Heart left ventricle (tissue), 16 donors: ENCODE results near the gene SLC9A8. TPM values are rescaled to one million over a fixed set of nuclear protein-coding genes. Genes with fewer than 3 reads are reported as not detected.

ENCODE experiments used
- ATAC-seq, 4 donors: fragments of 200-7000 bp; cut with Tn5 transposase; one replicate each; pipeline ENCODE4 v1.9.1; 2020 to 2022; ENCODE audit warnings: moderate library complexity in 4 of 4, mild to moderate bottlenecking in 3 of 4, moderate number of reproducible peaks in 1 of 4
- DNase-seq, 5 donors: peaks; one replicate each; pipeline ENCODE4 v3.0.0-alpha.2; 2020
- H3K27ac ChIP-seq, 12 donors: fragments of 200-600 bp; sonication (generic) in 4 of 12; one replicate each; pipeline versions ENCODE4 v1.5.0 to v1.8.0; 2016 to 2022; ENCODE audit warnings: mild to moderate bottlenecking in 2 of 12
- H3K27me3 ChIP-seq, 9 donors: fragments of 200-600 bp; sonication (generic) in 2 of 9; one replicate each; pipeline versions ENCODE4 v1.5.1 to v1.8.0; 2016 to 2022; ENCODE audit warnings: mild to moderate bottlenecking in 3 of 9
- H3K36me3 ChIP-seq, 9 donors: fragments of 200-600 bp; sonication (generic) in 2 of 9; one replicate each; pipeline versions ENCODE4 v1.5.0 to v1.8.0; 2018 to 2022; ENCODE audit warnings: mild to moderate bottlenecking in 2 of 9
- H3K4me1 ChIP-seq, 12 donors: fragments of 200-600 bp; sonication (generic) in 4 of 12; one replicate each; pipeline versions ENCODE4 v1.5.0 to v1.8.0; 2016 to 2022; ENCODE audit warnings: mild to moderate bottlenecking in 3 of 12
- H3K4me3 ChIP-seq, 12 donors: fragments of 200-600 bp; sonication (generic) in 4 of 12; one replicate each; pipeline versions ENCODE4 v1.5.0 to v1.8.0; 2017 to 2022; ENCODE audit warnings: mild to moderate bottlenecking in 9 of 12, moderate library complexity in 4 of 12
- H3K9me3 ChIP-seq, 12 donors: fragments of 200-600 bp; sonication (generic) in 4 of 12; one replicate each; pipeline versions ENCODE4 v1.5.0 to v1.8.0; 2016 to 2022; ENCODE audit warnings: mild to moderate bottlenecking in 1 of 12
- CTCF ChIP-seq, 12 donors: fragments of 200-600 bp; sonication (generic) in 4 of 12; IDR thresholded peaks; one replicate each; pipeline versions ENCODE4 v1.5.0 to v1.8.0; 2018 to 2022; ENCODE audit warnings: antibody characterized with exemption in 12 of 12, mild to moderate bottlenecking in 5 of 12
- POLR2A ChIP-seq, 2 donors: fragments of 450-650 bp; IDR thresholded peaks; one replicate each; pipeline ENCODE4 v1.6.1; 2017; ENCODE audit warnings: antibody characterized with exemption in 2 of 2, mild to moderate bottlenecking in 2 of 2, moderate library complexity in 2 of 2
- WGBS, 4 donors: extraction: QIAGEN DNeasy Blood & Tissue Kit in 2 of 4; methylation state at CpG; one replicate each; pipeline versions ENCODE4 v1.1.5 to v1.1.7; 2013 to 2018; 5-methylcytosine and 5-hydroxymethylcytosine counted together
- intact Hi-C, 10 donors: fragments of 100-400 bp; cut with DNase I; formaldehyde crosslinking; loops; one replicate each; pipeline versions ENCODE4 v1.11.1 to v1.14.2; 2022
- polyA plus RNA-seq, 2 donors: library from polyadenylated mRNA; stranded (reverse); fragments of 200-250 nt; gene quantifications; one replicate each; pipeline ENCODE4 v1.2.3, GENCODE V29; 2013
- total RNA-seq, 9 donors: library from RNA; depleted of rRNA in 2 of 9; stranded (reverse); fragments of >200 nt in 2 of 9; fragmentation: NEBNext Ultra II Directional in 3 of 9; extraction: Animal tissue kit (Norgen Biotek cat#: 25700) in 3 of 9; gene quantifications; one replicate each; pipeline versions ENCODE4 v1.1.0 to v1.2.4, GENCODE V29; 2016 to 2023
- donor health status: ischemic (EF 13 %, LVEDD 7.1; RV severe dilation, severe dysfunction).
- donor health status: healthy with polysubstance abuse.
- donor health status: DM: no; HTN: yes; CAD: no.
- donor health status: DM: no; HTN: no; CAD: no.
- donor health status: ischemic (EF 25% LVEDD 6.9; RV normal size, moderate dysfunction).
- donor health status: ischemic (EF 25% LVEDD 5.7; RV mildly dilated, moderate dysfunction).
- donor health status: healthy.
- donor health status: DM: yes; HTN: yes; CAD: no.
- donor health status: ischemic (EF 35%, LVEDD 5.7; RV mildly dilated, moderate dysfunction).
- donor health status: nonischemic (EF 11% LVEDD 7.7; RV severe dilation, severe dysfunction).
- donor health status: DM: yes; HTN: yes; CAD: no.
- donor health status: PGD.
- donor health status: ischemic (EF 29% LVEDD 5.4; RV normal size, mild dysfunction).
- donor health status: nonischemic (EF 23%, LVEDD 6.1; RV moderate dilation, normal function).

The SLC9A8 gene
- total and polyA plus RNA-seq, 11 donors: 4.6 to 12.5 (median 6.2) TPM

DNA sequence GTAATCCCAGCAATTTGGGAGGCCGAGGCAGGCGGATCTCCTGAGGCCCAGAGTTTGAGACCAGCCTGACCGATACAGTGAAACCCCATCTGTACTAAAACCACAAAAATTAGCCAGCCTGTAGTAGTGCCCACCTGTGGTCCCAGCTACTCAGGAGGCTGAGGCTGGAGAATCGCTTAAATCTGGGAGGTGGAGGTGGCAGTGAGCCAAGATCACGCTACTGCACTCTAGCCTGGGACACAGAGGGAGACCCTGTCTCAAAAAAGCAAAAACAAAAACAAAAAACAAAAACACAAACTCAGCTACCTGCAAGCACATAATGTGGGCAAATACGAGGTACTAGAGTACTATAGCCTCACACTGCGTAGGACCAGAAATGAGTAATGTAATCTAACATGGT is 106.4 kb downstream of the SLC9A8 start:
- WGBS, 4 donors: 63 to 75% (median 67%) methylated on average over 7 of the region's 7 CpGs
- TF ChIP-seq POLR2A (IDR thresholded peaks at IDR 0.05) (no peak), CTCF (IDR thresholded peaks at IDR 0.05) (no peak)
- no peak for DNase-seq
- Histone ChIP-seq H3K4me1 (peaks cover 0 to 25% (median 17%) of the 10 kb centered on the region in 12 donors), H3K27me3 (no peaks in the 10 kb centered on the region), H3K36me3 (no peaks in the 10 kb centered on the region), H3K27ac (no peak overlapping the region), H3K4me3 (no peak overlapping the region), H3K9me3 (no peaks in the 10 kb centered on the region)
- ATAC-seq: no peak
- intact Hi-C loops: loop anchor here in 2 of 10 donors (10.0 kb wide), 2 partner anchors 204 to 304 kb away; partner anchors contain the start of gene B4GALT5 (in 1 of the 2)

- 72 to 87% (median 82%) methylated on average over 2 of the region's 2 CpGs for WGBS, 4 donors
- no peak overlapping the region for H3K27ac ChIP-seq
- H3K36me3 ChIP-seq: no peaks in the 10 kb centered on the region
- H3K9me3 ChIP-seq: no peaks in the 10 kb centered on the region
- no peak for DNase-seq
- intact Hi-C loops: loop anchor here in 2 of 10 donors (10.0 kb wide), 2 partner anchors 205 to 305 kb away; partner anchors contain the start of gene B4GALT5 (in 1 of the 2)
- H3K4me1 ChIP-seq: peaks cover 0 to 20% (median 13%) of the 10 kb centered on the region in 12 donors
- H3K4me3 ChIP-seq: no peak overlapping the region
- TF ChIP-seq POLR2A (IDR thresholded peaks at IDR 0.05): no peak
- no peak for TF ChIP-seq CTCF (IDR thresholded peaks at IDR 0.05)
- ATAC-seq: no peak
- no peaks in the 10 kb centered on the region for H3K27me3 ChIP-seq
Observed at GRCh38 chr20:49919461-49919860, 106.8 kb downstream of the SLC9A8 start.

- Histone ChIP-seq H3K27me3 (no peaks in the 10 kb centered on the region), H3K27ac (no peak overlapping the region), H3K4me1 (peaks cover 0 to 18% (median 1%) of the 10 kb centered on the region in 12 donors), H3K36me3 (no peaks in the 10 kb centered on the region), H3K9me3 (no peaks in the 10 kb centered on the region), H3K4me3 (no peak overlapping the region)
- WGBS, 4 donors: 76 to 88% (median 76%) methylated on average over 4 of the region's 4 CpGs
- ATAC-seq (no peak), DNase-seq (no peak)
- intact Hi-C loops: loop anchor here in 2 of 10 donors (10.0 kb wide), 2 partner anchors 309 to 379 kb away; no protein-coding TSS in a partner anchor
- TF ChIP-seq CTCF (IDR thresholded peaks at IDR 0.05) (no peak), POLR2A (IDR thresholded peaks at IDR 0.05) (no peak)
Observed at GRCh38 chr20:49924247-49924646, 111.6 kb downstream of the SLC9A8 start.

GRCh38 chr20:49925901-49926454 is 113.3 kb downstream of the SLC9A8 start:
- no peak for TF ChIP-seq CTCF (IDR thresholded peaks at IDR 0.05)
- no peak for TF ChIP-seq POLR2A (IDR thresholded peaks at IDR 0.05)
- intact Hi-C loops: loop anchor here in 5 of 10 donors (5.0 to 10.0 kb wide), 5 partner anchors 34 to 384 kb away; no protein-coding TSS in a partner anchor
- no peak for ATAC-seq

More at GRCh38 chr20:49925901-49926454, 113.3 kb downstream of the SLC9A8 start:
- 80 to 84% (median 83%) methylated on average over 2 of the region's 2 CpGs for WGBS, 4 donors
- Histone ChIP-seq H3K4me3 (no peak overlapping the region), H3K36me3 (no peaks in the 10 kb centered on the region), H3K27ac (no peak overlapping the region), H3K4me1 (peaks cover 0 to 18% (median 1%) of the 10 kb centered on the region in 12 donors), H3K27me3 (no peaks in the 10 kb centered on the region), H3K9me3 (no peaks in the 10 kb centered on the region)
- DNase-seq: no peak
